Mesendoderm (in vitro differentiated cells): Measurements from ENCODE around the gene CFAP99.

Experiments used
- DNase-seq: peaks from one replicate; pipeline ENCODE4 v3.0.0; 2013
- H2AK5ac ChIP-seq: 2 replicates; pipeline ENCODE4 v1.6.1; 2013; ENCODE audit warnings: low read length, inconsistent platforms
- H2BK120ac ChIP-seq: 2 replicates; pipeline ENCODE4 v1.6.1; 2013; ENCODE audit warnings: low read depth, mild to moderate bottlenecking, low read length, moderate library complexity, mixed read lengths
- H2BK15ac ChIP-seq: replicated peaks from 2 replicates; pipeline ENCODE4 v1.6.1; 2013; ENCODE audit warnings: low read depth, mild to moderate bottlenecking, moderate library complexity
- H2BK5ac ChIP-seq: 2 replicates; pipeline ENCODE4 v1.6.1; 2013; ENCODE audit warnings: low read length, inconsistent platforms
- H3K18ac ChIP-seq: 2 replicates; pipeline ENCODE4 v1.6.1; 2013; ENCODE audit warnings: mild to moderate bottlenecking, low read length, mixed read lengths
- H3K23ac ChIP-seq: one replicate; pipeline ENCODE4 v1.6.1; 2013; ENCODE audit warnings: low read length
- H3K27ac ChIP-seq: 2 replicates; pipeline ENCODE4 v1.5.1; 2013; ENCODE audit warnings: low read depth, mild to moderate bottlenecking, inconsistent platforms, low read length, moderate library complexity
- H3K27me3 ChIP-seq: 2 replicates; pipeline ENCODE4 v1.6.1; 2013; ENCODE audit warnings: low read length, control low read depth, mild to moderate bottlenecking, inconsistent platforms; ENCODE audit not compliant: insufficient read depth, poor library complexity
- H3K36me3 ChIP-seq: 2 replicates; pipeline ENCODE4 v1.6.1; 2013; ENCODE audit warnings: low read length, inconsistent platforms; ENCODE audit not compliant: control insufficient read depth, insufficient read depth
- H3K4ac ChIP-seq: one replicate; pipeline ENCODE4 v1.6.1; 2013; ENCODE audit warnings: low read depth, mild to moderate bottlenecking, low read length, moderate library complexity
- H3K4me1 ChIP-seq: 2 replicates; pipeline ENCODE4 v1.6.1; 2013; ENCODE audit warnings: low read depth, low read length, inconsistent platforms; ENCODE audit not compliant: control insufficient read depth
- H3K4me2 ChIP-seq: 2 replicates; pipeline ENCODE4 v1.6.1; 2013; ENCODE audit warnings: low read length
- H3K4me3 ChIP-seq: 2 replicates; pipeline ENCODE4 v1.5.1; 2013; ENCODE audit warnings: mild to moderate bottlenecking, low read length
- H3K56ac ChIP-seq: one replicate; pipeline ENCODE4 v1.6.1; 2013; ENCODE audit warnings: low read length
- H3K79me1 ChIP-seq: 2 replicates; pipeline ENCODE4 v1.6.1; 2013; ENCODE audit warnings: low read length, inconsistent platforms
- H3K79me2 ChIP-seq: 2 replicates; pipeline ENCODE4 v1.6.1; 2013; ENCODE audit warnings: mild to moderate bottlenecking, low read length; ENCODE audit not compliant: control insufficient read depth, insufficient read depth
- H3K9ac ChIP-seq: 2 replicates; pipeline ENCODE4 v1.6.1; 2013; ENCODE audit warnings: low read length, inconsistent platforms
- H4K5ac ChIP-seq: one replicate; pipeline ENCODE4 v1.6.1; 2013; ENCODE audit warnings: low read length
- H4K8ac ChIP-seq: one replicate; pipeline ENCODE4 v1.6.1; 2013; ENCODE audit warnings: low read depth, mild to moderate bottlenecking, control low read depth, low read length, moderate library complexity
- WGBS: extraction: QIAGEN DNeasy Blood & Tissue Kit; methylation state at CpG from one replicate; pipeline ENCODE4 v1.1.7; 2013; ENCODE audit warnings: low lambda C conversion rate, missing lambda C conversion rate; ENCODE audit not compliant: insufficient coverage; ENCODE audit errors: extremely low coverage; 5-methylcytosine and 5-hydroxymethylcytosine counted together

CFAP99 gene

DNA sequence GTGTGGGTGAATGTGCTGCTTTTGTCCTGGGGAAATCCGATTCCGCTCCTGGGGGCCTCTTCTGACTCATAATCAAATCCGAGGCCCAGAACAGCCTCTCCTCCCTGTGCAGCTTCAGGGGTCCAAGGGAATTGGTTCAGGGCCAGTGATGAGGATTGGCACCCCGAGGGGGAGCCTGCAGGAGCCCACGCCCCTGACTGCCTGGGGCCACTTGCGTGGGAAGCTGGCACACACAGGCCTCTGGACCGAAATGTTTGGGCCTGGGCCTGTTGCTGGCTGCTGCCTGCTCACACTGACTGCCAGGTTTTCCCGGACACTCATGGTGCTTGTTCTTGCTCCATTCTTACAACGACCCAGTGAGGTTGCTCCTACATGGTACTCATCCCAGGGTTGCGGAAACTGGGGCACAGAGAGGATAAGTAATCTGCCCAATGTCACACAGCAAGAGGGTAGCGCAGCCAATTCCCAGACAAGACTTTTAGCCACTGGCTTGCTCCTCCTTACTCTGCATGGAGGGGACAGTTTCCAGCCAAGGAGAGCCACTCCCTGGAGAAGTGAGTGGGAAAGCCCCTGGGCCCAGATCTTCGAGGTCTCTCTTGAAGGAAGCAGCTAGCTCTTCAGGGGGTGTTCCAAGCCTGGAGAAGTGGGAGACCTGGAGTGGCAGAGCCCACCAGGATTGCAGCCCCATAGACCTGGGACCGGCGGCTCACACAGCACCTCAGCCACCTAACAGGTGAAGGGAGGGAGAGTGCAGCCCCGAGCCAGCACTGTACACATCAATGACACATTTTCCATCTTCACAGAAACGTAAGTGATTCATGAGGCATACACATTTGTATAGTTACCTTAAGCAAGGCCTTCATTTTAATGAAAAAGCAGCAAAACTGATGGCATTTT, 20.3 kb downstream of the CFAP99 start:
- H3K56ac ChIP-seq, result no peak overlapping the region
- H3K27ac ChIP-seq, result no peak overlapping the region
- no peak overlapping the region for H3K9ac ChIP-seq
- no peaks in the 10 kb centered on the region for H3K79me1 ChIP-seq
- H4K8ac ChIP-seq, result no peak overlapping the region
- H3K27me3 ChIP-seq, result no peaks in the 10 kb centered on the region
- H3K4ac ChIP-seq, result no peak overlapping the region
- no peak overlapping the region for H4K5ac ChIP-seq
- no peak overlapping the region for H3K18ac ChIP-seq
- H3K23ac ChIP-seq, result no peak overlapping the region
- no peaks in the 10 kb centered on the region for H3K36me3 ChIP-seq
- no peak overlapping the region for H2BK15ac ChIP-seq
- H2BK5ac ChIP-seq, result no peak overlapping the region
- no peak overlapping the region for H2BK120ac ChIP-seq
- H3K79me2 ChIP-seq, result no peaks in the 10 kb centered on the region
- H2AK5ac ChIP-seq, result no peak overlapping the region
- H3K4me3 ChIP-seq, result no peak overlapping the region
- peaks cover 2% of the 10 kb centered on the region for H3K4me1 ChIP-seq
- WGBS, result no CpG with 5 or more reads among the region's 16 CpGs
- H3K4me2 ChIP-seq, result no peak overlapping the region
- DNase-seq, result no peak

DNA sequence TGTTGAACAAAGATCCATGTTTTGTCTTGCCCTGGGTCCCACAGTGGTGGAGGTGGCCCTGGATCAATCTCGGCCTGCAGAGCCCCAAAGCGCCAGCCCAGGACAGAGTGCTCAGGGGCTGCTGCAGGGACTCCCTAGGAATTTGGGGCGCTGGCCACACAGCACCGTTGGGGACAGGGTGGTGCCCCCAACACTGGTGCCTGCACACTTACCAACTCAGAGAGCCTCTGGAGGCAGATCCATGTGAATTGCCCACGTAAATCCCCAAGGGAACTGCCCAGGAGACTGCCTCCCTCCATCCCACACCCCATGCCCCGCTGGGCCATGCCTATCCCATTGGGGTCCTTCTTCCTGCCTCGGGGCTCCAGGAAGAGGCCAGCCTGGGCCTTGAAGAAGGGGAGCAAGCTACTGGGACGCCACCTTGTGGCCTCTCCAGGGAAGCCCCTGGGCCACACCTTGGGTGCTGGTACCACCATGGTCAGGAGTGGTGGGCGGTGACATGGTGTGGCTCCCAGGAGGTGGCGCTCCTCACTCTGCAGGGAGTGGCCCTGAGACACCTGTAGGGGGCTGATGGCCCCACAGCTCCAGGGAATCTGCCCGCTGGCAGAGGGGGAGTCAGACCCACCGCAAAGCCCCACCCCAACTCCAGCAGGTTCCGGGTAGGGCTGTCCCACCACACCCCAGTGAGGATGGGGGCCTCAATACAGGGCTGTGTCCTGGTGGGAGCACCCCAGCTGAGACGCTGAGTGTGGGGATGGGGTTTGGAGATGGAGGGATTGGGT, 22.8 kb downstream of the CFAP99 start:
- H3K4me2 ChIP-seq, result no peak overlapping the region
- WGBS, result no CpG with 5 or more reads among the region's 14 CpGs
- no peak overlapping the region for H3K4me3 ChIP-seq
- H3K27ac ChIP-seq, result no peak overlapping the region
- no peak overlapping the region for H3K9ac ChIP-seq
- H2AK5ac ChIP-seq, result no peak overlapping the region
- DNase-seq, result peak; percentile 92
- no peak overlapping the region for H4K8ac ChIP-seq
- H3K23ac ChIP-seq, result no peak overlapping the region
- no peak overlapping the region for H2BK15ac ChIP-seq
- H3K4me1 ChIP-seq, result peaks cover 2% of the 10 kb centered on the region
- H3K36me3 ChIP-seq, result no peaks in the 10 kb centered on the region
- peak overlapping the region; percentile 42 for H3K56ac ChIP-seq
- peak overlapping the region; percentile 87 for H4K5ac ChIP-seq
- H3K18ac ChIP-seq, result no peak overlapping the region
- no peaks in the 10 kb centered on the region for H3K27me3 ChIP-seq
- H3K4ac ChIP-seq, result peak overlapping the region; percentile 49
- H2BK5ac ChIP-seq, result no peak overlapping the region
- H3K79me2 ChIP-seq, result no peaks in the 10 kb centered on the region
- H2BK120ac ChIP-seq, result no peak overlapping the region
- H3K79me1 ChIP-seq, result no peaks in the 10 kb centered on the region

DNA sequence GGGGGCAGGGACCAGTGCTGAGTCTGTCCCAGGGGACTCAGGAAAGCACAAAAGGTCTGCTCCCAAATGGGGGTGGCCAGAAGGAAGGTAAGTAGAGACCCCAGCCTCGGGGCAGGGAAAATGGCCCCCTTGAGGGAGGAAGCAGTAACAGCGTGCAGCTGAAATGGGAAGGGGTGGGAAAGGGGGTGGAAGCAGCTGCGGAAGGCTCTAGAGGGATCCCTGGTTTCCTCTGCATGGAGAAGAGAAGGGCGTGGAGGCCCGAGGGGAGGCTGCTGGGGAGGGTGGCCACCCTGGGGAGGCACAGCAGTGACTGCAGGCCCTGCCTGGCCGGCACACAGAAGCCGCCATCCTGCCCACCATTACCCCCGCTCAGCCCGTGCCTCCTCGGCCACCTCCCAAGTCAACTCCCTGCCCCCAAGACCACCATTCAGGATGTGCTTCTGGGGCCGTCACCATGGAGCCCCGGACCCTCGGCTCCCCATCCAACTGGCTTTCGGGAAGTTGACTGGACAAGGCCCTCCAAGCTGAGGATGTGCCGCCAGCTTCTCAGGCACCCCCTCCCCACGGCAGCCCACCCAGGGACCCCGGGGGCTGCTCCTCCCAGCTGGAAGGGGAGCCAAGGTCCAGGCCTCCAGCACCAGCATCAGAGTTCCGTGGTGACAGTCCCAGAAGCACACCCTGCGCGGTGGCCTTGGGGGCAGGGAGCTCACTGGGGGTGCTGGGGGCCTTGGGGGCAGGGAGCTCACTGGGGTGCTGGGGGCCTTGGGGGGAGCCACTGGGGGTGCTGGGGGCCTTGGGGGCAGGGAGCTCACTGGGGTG, 23.6 kb downstream of the CFAP99 start:
- WGBS, result no CpG with 5 or more reads among the region's 20 CpGs
- DNase-seq, result peak; percentile 46
- no peak overlapping the region for H2BK5ac ChIP-seq
- peaks cover 2% of the 10 kb centered on the region for H3K4me1 ChIP-seq
- no peaks in the 10 kb centered on the region for H3K79me1 ChIP-seq
- H4K5ac ChIP-seq, result no peak overlapping the region
- H2BK15ac ChIP-seq, result no peak overlapping the region
- H2AK5ac ChIP-seq, result no peak overlapping the region
- H3K79me2 ChIP-seq, result no peaks in the 10 kb centered on the region
- no peaks in the 10 kb centered on the region for H3K36me3 ChIP-seq
- H3K27ac ChIP-seq, result no peak overlapping the region
- no peaks in the 10 kb centered on the region for H3K27me3 ChIP-seq
- H3K9ac ChIP-seq, result no peak overlapping the region
- H3K4ac ChIP-seq, result no peak overlapping the region
- no peak overlapping the region for H3K4me2 ChIP-seq
- no peak overlapping the region for H3K18ac ChIP-seq
- H4K8ac ChIP-seq, result no peak overlapping the region
- no peak overlapping the region for H3K23ac ChIP-seq
- H3K4me3 ChIP-seq, result no peak overlapping the region
- H2BK120ac ChIP-seq, result no peak overlapping the region
- no peak overlapping the region for H3K56ac ChIP-seq

DNA sequence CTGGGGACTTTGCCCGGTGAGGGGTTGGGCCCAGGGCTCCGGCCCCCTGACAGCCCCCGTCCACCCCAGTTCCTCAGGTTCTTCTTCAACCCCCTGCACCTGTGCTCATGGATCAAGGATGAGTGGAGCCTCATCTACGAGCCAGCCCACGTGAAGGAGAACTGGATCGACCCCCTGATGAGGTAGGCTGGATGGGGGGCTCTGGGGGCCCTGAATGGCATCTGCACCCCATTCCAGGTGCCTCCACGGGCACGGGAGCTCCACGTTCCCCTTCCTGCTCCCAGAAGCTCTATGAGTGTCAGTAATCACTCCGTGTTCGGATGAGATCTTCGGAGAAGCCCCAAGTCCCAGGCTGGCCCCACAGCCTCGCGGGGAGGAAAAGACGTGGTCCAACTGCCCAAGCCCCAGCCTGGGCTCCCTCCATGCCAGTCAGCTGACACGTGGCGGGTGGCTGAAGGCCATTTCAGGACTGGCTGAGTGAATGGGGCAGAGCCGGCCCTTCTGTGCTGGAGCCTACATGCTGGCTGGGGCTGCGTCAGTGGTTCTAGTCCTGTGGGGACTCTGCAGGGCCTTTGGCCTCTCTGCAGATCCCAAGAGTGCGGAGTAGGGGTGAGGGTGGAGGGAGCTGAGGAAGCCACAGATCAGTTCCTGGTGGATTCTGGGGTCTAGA, 24.4 kb downstream of the CFAP99 start:
- H2AK5ac ChIP-seq, result no peak overlapping the region
- DNase-seq, result no peak

DNA sequence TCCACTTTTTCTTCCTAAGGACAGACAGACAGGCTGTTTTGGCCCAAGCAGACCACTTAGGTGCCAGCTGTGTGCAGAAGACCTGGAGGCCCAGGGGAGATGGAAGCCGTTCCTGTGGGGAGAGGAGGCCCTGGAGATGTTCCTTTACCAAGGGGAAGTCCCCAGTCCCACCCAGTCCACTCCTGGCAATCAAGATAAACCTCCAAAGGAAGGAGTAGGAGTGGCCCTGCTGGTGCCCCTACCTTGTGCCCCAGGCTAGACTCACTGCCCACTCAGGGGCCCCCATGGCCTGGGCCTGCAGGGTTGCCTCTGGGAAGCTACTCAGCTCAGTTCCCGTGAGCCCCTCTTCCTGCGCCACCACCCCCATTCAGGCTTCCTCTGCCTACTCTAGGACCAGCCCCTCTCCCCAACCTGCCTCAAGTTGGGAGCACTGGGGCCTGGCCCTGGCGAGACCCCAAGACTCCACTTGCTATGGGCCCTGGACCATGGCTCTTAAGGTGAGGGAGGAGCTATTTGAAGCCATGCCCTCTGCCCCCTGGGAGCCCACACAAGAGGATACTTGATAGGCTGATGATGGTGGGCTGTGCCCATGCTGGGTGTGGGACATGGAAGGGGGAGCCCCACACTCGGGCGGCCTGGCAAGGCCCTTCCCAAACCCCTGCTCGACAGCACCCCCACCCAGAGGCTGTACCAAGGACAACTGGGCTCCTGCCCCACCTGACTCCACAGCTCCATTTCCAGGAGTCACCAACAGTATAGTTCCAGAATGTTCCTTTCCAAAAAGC, 25.4 kb downstream of the CFAP99 start:
- Histone ChIP-seq H3K27ac (no peak overlapping the region), H3K4ac (no peak overlapping the region), H3K56ac (no peak overlapping the region), H2AK5ac (no peak overlapping the region), H4K5ac (no peak overlapping the region), H3K79me1 (no peaks in the 10 kb centered on the region), H3K4me3 (no peak overlapping the region), H3K23ac (no peak overlapping the region), H3K4me1 (peaks cover 2% of the 10 kb centered on the region), H3K27me3 (no peaks in the 10 kb centered on the region), H2BK120ac (no peak overlapping the region), H4K8ac (no peak overlapping the region), H3K9ac (no peak overlapping the region), H3K18ac (no peak overlapping the region), H3K4me2 (no peak overlapping the region), H2BK15ac (no peak overlapping the region), H3K36me3 (no peaks in the 10 kb centered on the region), H3K79me2 (no peaks in the 10 kb centered on the region), H2BK5ac (no peak overlapping the region)
- DNase-seq, result no peak
- WGBS, result no CpG with 5 or more reads among the region's 7 CpGs

More for the DNA sequence above, 24.4 kb downstream of the CFAP99 start:
- H2BK120ac ChIP-seq, result no peak overlapping the region
- H3K4me2 ChIP-seq, result no peak overlapping the region
- H3K23ac ChIP-seq, result no peak overlapping the region
- WGBS, result no CpG with 5 or more reads among the region's 20 CpGs
- no peak overlapping the region for H4K5ac ChIP-seq
- no peak overlapping the region for H4K8ac ChIP-seq
- H2BK15ac ChIP-seq, result no peak overlapping the region
- H3K56ac ChIP-seq, result no peak overlapping the region
- H3K36me3 ChIP-seq, result no peaks in the 10 kb centered on the region
- no peak overlapping the region for H3K18ac ChIP-seq
- H3K9ac ChIP-seq, result no peak overlapping the region
- no peaks in the 10 kb centered on the region for H3K27me3 ChIP-seq
- H3K4me3 ChIP-seq, result no peak overlapping the region
- no peak overlapping the region for H3K27ac ChIP-seq
- H3K79me1 ChIP-seq, result no peaks in the 10 kb centered on the region
- H3K79me2 ChIP-seq, result no peaks in the 10 kb centered on the region
- H3K4ac ChIP-seq, result no peak overlapping the region
- H3K4me1 ChIP-seq, result peaks cover 2% of the 10 kb centered on the region
- no peak overlapping the region for H2BK5ac ChIP-seq
